ENCODE results near the gene METTL4. TPM values are rescaled to one million over a fixed set of nuclear protein-coding genes. Genes with fewer than 3 reads are reported as not detected.

METTL4 gene
- total and polyA plus RNA-seq, 9 of the 15 experiments (the other 6 are each of a cell fraction or from before 2014, with no cell fraction given), result 7.9 to 32.8 (median 22.1) TPM

DNA sequence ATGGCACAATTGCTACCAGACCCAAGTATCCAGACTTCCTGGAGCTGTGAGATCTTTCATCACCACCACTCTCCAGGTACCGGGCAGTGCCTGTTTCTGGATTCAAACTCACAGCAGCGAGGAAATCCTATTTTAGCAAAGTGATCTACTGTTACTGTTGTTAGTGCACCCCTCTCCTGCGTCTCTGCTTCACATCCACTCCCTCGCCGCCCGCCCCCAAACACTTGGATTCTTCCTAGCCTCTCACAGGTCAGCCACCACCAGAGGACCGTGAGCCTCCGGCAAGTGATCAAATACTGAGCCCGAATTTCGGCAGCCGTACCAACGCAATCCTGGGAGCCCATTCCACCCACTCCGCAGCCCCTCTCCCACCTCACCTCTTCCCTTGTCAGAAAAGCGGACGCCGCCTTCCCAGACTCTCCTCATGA is 519 bp downstream of the METTL4 start (continued):
- no peak for TF ChIP-seq MXD1 (CRISPR knock-in tag; IDR thresholded peaks at IDR 0.05; ENCODE audit: borderline replicate concordance, poor library complexity, severe bottlenecking)

- peak overlapping the region; percentile 85 to 96 for H3K9ac ChIP-seq (ENCODE audit: insufficient read depth in 1 of 2, low read depth in 2 of 2, low read length in 2 of 2)
- ChIA-PET CTCF (ENCODE audit: low intra/inter-chr PET ratio) (no interaction called here), POLR2A (interaction anchor here (1.4 to 4.5 kb wide), 2 partner anchors 14 to 20 kb away, joined by 5 to 18 read pairs; no protein-coding TSS in a partner anchor)
- H4K20me1 ChIP-seq (replicated peaks; ENCODE audit: control insufficient read depth, insufficient read depth, low read length), result no peaks in the 10 kb centered on the region
- intact Hi-C loops (cut with micrococcal nuclease), result loop anchor here (5.0 kb wide), 1 partner anchor 88 kb away; the partner anchor contains the start of gene SMCHD1
- peak overlapping the region; percentile 92 for H3K4me2 ChIP-seq (ENCODE audit: insufficient read depth, low read length)
- peaks cover 71% of the 10 kb centered on the region for H3K79me2 ChIP-seq (ENCODE audit: control insufficient read depth, insufficient read depth, low read length)
- no peaks in the 10 kb centered on the region for H3K9me1 ChIP-seq (ENCODE audit: control insufficient read depth, insufficient read depth, low read length)
- no TSS peak for BruUV-seq (replicated peaks)
- peak overlapping the region; percentile 98 for H3K27ac ChIP-seq (ENCODE audit: extremely low read depth, low read depth, low read length)
- peaks cover 18% of the 10 kb centered on the region for H3K36me3 ChIP-seq (ENCODE audit: control insufficient read depth, insufficient read depth, low read length)
- no peaks in the 10 kb centered on the region for H3K27me3 ChIP-seq (ENCODE audit: control insufficient read depth in 2 of 2, insufficient read depth in 2 of 2, low read length in 2 of 2)
- H2AFZ ChIP-seq (ENCODE audit: low read depth, low read length), result peak overlapping the region; percentile 99
- peak; percentile 51 for ATAC-seq
- peak overlapping the region; percentile 61 for H3K4me3 ChIP-seq
- peak; percentile 48 for FAIRE-seq
- in situ Hi-C loops (cut with MboI), result no loop called here
- 13% methylated on average over 10 of the region's 10 CpGs for WGBS (ENCODE audit: insufficient coverage, low coverage, missing lambda C conversion rate)
- peak; percentile 31 to 73 (median 48) for DNase-seq (ENCODE audit: extremely low read depth in 1 of 4, low spot score in 3 of 4)
- peaks cover 10 to 18% of the 10 kb centered on the region in 2 experiments; a peak in 3 of 5 replicates for H3K4me1 ChIP-seq (replicated peaks in 1 of 2; ENCODE audit: control insufficient read depth in 2 of 2, insufficient read depth in 2 of 2, low read length in 2 of 2)
- H3K9me3 ChIP-seq (replicated peaks; ENCODE audit: control insufficient read depth, insufficient read depth, low read depth, low read length), result no peaks in the 10 kb centered on the region
- no peak for TF ChIP-seq MTF1 (CRISPR knock-in tag; IDR thresholded peaks at IDR 0.05; ENCODE audit: borderline replicate concordance)
- no peak for TF ChIP-seq SOX6 (IDR thresholded peaks at IDR 0.05)
- TF ChIP-seq ZNF583 (CRISPR knock-in tag; IDR thresholded peaks at IDR 0.05), result 0 out of 2 replicates have a peak, but pooled peaks have one; percentile 12
- no peak for TF ChIP-seq POLR2G (IDR thresholded peaks at IDR 0.05; ENCODE audit: low read depth, low read length)
- TF ChIP-seq BRD4 (IDR thresholded peaks at IDR 0.05), result no peak
- peak; percentile 67; the same call in 1 of the 2 replicates for TF ChIP-seq MAFF (IDR thresholded peaks at IDR 0.05; ENCODE audit: low read length)
- TF ChIP-seq, protein P1, sequence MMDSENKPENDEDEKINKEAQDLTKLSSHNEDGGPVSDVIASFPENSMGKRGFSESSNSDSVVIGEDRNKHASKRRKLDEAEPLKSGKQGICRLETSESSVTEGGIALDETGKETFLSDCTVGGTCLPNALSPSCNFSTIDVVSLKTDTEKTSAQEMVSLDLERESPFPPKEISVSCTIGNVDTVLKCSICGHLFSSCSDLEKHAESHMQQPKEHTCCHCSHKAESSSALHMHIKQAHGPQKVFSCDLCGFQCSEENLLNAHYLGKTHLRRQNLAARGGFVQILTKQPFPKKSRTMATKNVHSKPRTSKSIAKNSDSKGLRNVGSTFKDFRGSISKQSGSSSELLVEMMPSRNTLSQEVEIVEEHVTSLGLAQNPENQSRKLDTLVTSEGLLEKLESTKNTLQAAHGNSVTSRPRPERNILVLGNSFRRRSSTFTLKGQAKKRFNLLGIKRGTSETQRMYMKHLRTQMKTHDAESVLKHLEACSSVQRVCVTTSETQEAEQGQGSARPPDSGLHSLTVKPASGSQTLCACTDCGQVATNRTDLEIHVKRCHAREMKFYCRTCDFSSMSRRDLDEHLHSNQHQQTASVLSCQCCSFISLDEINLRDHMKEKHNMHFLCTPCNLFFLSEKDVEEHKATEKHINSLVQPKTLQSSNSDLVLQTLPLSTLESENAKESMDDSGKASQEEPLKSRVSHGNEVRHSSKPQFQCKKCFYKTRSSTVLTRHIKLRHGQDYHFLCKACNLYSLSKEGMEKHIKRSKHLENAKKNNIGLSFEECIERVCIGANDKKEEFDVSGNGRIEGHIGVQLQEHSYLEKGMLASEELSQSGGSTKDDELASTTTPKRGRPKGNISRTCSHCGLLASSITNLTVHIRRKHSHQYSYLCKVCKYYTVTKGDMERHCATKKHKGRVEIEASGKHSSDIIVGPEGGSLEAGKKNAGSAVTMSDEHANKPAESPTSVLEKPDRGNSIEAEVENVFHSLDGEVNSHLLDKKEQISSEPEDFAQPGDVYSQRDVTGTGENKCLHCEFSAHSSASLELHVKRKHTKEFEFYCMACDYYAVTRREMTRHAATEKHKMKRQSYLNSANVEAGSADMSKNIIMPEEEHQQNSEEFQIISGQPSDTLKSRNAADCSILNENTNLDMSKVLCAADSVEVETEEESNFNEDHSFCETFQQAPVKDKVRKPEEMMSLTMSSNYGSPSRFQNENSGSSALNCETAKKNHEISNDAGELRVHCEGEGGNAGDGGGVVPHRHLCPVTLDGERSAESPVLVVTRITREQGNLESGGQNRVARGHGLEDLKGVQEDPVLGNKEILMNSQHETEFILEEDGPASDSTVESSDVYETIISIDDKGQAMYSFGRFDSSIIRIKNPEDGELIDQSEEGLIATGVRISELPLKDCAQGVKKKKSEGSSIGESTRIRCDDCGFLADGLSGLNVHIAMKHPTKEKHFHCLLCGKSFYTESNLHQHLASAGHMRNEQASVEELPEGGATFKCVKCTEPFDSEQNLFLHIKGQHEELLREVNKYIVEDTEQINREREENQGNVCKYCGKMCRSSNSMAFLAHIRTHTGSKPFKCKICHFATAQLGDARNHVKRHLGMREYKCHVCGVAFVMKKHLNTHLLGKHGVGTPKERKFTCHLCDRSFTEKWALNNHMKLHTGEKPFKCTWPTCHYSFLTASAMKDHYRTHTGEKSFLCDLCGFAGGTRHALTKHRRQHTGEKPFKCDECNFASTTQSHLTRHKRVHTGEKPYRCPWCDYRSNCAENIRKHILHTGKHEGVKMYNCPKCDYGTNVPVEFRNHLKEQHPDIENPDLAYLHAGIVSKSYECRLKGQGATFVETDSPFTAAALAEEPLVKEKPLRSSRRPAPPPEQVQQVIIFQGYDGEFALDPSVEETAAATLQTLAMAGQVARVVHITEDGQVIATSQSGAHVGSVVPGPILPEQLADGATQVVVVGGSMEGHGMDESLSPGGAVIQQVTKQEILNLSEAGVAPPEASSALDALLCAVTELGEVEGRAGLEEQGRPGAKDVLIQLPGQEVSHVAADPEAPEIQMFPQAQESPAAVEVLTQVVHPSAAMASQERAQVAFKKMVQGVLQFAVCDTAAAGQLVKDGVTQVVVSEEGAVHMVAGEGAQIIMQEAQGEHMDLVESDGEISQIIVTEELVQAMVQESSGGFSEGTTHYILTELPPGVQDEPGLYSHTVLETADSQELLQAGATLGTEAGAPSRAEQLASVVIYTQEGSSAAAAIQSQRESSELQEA (IDR thresholded peaks at IDR 0.05; ENCODE audit: low read depth), result no peak
- TF ChIP-seq SMARCA5 (IDR thresholded peaks at IDR 0.05), result peak; percentile 63; the same call in 1 of the 2 replicates
These were observed 1.7 kb downstream of the METTL4 start for GRCh38 chr18:2569338-2570207.

Measured in K562 (cell line).